Adrenal gland (tissue), 5 donors: ENCODE measurements around the gene FAM241B.

Experiments
- POLR2A ChIP-seq, 2 donors: fragments of 450-650 bp; IDR thresholded peaks; one replicate each; pipeline ENCODE4 v1.6.1; 2017; ENCODE audit warnings: antibody characterized with exemption in 2 of 2, mild to moderate bottlenecking in 2 of 2, moderate library complexity in 1 of 2
- TF ChIP-seq, protein P1 (sequence below), 6 experiments: fragments of 450-650 bp in 4 of 6; fragments of 200-600 bp in 2 of 6; sonication (generic) in 1 of 6; IDR thresholded peaks; 1 replicate in 5 of 6; 2 replicates in 1 of 6; pipeline versions ENCODE4 v1.5.1 to v1.8.0; 2016 to 2021; ENCODE audit warnings: antibody characterized with exemption in 6 of 6, mild to moderate bottlenecking in 2 of 6, moderate library complexity in 1 of 6
- donor health status: DM: no; HTN: no; CAD: no.

DNA sequence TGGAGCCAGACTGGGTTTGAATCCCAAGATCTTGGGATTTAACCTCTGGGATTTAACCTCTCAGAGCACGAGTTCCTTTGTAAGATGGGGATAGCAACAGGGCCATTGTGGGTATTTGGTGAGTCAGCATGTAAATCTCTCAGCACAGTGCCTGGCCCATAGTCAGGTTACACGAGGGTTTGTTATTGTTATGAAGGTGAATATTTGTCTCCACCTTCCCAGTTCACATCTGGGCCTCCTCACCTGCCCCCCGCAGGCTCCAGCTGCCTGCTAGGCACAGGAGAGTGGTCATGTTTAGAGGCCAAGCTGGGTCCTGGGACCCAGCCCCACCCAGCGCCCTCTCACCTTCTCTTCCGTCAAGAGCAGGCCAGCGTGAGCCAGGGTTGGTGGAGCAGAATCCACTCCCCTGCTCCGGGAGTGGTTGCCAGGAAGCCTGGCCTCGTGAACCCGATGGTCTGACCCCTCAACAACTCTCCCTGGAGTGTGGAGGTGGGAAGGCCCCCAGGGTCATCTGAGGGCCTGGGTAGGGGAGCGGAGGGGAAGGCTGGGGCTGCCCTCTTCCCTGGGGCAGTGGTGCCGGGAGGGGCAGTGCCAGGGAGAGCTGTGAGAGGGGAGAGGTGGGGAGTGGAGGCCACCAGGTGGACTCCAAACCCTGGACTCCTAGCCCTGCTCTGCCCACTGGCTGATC lies 26.0 kb downstream of the FAM241B start:
- TF ChIP-seq, protein P1, sequence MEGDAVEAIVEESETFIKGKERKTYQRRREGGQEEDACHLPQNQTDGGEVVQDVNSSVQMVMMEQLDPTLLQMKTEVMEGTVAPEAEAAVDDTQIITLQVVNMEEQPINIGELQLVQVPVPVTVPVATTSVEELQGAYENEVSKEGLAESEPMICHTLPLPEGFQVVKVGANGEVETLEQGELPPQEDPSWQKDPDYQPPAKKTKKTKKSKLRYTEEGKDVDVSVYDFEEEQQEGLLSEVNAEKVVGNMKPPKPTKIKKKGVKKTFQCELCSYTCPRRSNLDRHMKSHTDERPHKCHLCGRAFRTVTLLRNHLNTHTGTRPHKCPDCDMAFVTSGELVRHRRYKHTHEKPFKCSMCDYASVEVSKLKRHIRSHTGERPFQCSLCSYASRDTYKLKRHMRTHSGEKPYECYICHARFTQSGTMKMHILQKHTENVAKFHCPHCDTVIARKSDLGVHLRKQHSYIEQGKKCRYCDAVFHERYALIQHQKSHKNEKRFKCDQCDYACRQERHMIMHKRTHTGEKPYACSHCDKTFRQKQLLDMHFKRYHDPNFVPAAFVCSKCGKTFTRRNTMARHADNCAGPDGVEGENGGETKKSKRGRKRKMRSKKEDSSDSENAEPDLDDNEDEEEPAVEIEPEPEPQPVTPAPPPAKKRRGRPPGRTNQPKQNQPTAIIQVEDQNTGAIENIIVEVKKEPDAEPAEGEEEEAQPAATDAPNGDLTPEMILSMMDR (IDR thresholded peaks at IDR 0.05) = no peak
- no peak for TF ChIP-seq POLR2A (IDR thresholded peaks at IDR 0.05)
